Activated CD4-positive, alpha-beta memory T cell treated with anti-CD3 and anti-CD28 coated beads for 36 hours (primary cell): ENCODE results near the gene EXOC2. TPM values are rescaled to one million over a fixed set of nuclear protein-coding genes. Genes with fewer than 3 reads are reported as not detected.

Source experiments
- CTCF ChIA-PET: fragments of 350-600 bp; sonication (Branson Sonifier 250); formaldehyde crosslinking; loops from one replicate; lab custom pipeline; 2021; ENCODE audit warnings: antibody characterized with exemption, inconsistent platforms; lab: Charles Lee
- POLR2A ChIA-PET: fragments of 350-600 bp; sonication (Branson Sonifier 250); formaldehyde crosslinking; loops from one replicate; lab custom pipeline; 2021; ENCODE audit warnings: antibody characterized with exemption; lab: Charles Lee
- DNase-seq: peaks from one replicate; pipeline ENCODE4 v3.0.0-alpha.2; 2020
- H3K27ac Mint-ChIP-seq: one replicate; pipeline ENCODE4 v1.8.0; 2021; ENCODE audit warnings: mixed read lengths
- H3K27me3 Mint-ChIP-seq: one replicate; pipeline ENCODE4 v1.8.0; 2021; ENCODE audit warnings: mixed read lengths
- H3K36me3 Mint-ChIP-seq: one replicate; pipeline ENCODE4 v1.8.0; 2021; ENCODE audit warnings: mixed read lengths
- H3K4me1 Mint-ChIP-seq: one replicate; pipeline ENCODE4 v1.8.0; 2021; ENCODE audit warnings: low read depth, mixed read lengths
- H3K4me3 Mint-ChIP-seq: one replicate; pipeline ENCODE4 v1.8.0; 2021; ENCODE audit warnings: mild to moderate bottlenecking, mixed read lengths
- H3K9me3 Mint-ChIP-seq: one replicate; pipeline ENCODE4 v1.8.0; 2021; ENCODE audit warnings: mixed read lengths
- intact Hi-C: fragments of 100-400 bp; cut with micrococcal nuclease; formaldehyde crosslinking; loops from one replicate; pipeline ENCODE4 v1.15.1; 2023
- total RNA-seq, 2 experiments: library from RNA; stranded (reverse); gene quantifications; one replicate each; pipeline ENCODE4 v1.2.3, GENCODE V29; 2021

EXOC2 gene
- total RNA-seq, 2 experiments from 2014 or later, result 40.5 to 42.3 TPM

DNA sequence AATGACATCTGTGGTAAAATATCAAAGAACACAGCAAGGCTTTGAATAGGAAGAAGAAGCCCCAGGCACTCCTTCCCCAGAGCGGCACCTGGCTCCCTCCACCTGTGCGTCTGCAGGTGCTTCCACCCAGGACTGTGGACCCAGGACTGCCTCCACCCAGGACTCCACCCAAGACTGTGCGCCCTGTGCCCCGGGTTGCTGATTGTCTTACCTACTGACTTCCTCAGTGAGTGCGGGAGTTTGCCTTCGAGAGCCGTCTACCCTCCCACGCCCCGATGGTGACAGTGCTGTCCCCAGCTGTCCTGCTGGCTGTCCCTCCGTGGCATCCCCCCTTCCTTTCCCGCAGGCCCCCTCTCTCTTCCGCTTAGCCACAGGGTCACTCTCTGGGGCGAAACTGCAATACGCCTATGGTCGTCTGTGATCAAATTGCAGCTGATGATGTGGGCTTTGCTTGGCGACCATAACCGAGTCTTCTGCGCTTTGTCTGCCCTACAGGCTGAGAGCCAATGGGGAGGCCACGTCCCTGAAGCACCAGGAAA lies 249.2 kb downstream of the EXOC2 start:
- peak; percentile 9 for DNase-seq
- POLR2A ChIA-PET, result interaction anchor here (3.6 to 4.2 kb wide), 3 partner anchors 40 to 52 kb away, joined by 27 to 38 read pairs (median 38); partner anchors contain the start of gene IRF4
- H3K4me3 Mint-ChIP-seq, result no peak overlapping the region
- CTCF ChIA-PET, result interaction anchor here (1.0 kb wide), 1 partner anchor 36 kb away, joined by 5 read pairs; no protein-coding TSS in a partner anchor
- peaks cover 1% of the 10 kb centered on the region for H3K27me3 Mint-ChIP-seq
- H3K4me1 Mint-ChIP-seq, result peaks cover 50% of the 10 kb centered on the region
- intact Hi-C loops, result no loop called here
- no peaks in the 10 kb centered on the region for H3K9me3 Mint-ChIP-seq
- no peak overlapping the region for H3K27ac Mint-ChIP-seq
- H3K36me3 Mint-ChIP-seq, result peaks cover 4% of the 10 kb centered on the region

- POLR2A ChIA-PET, result interaction anchor here (1.0 kb wide), 1 partner anchor 58 kb away, joined by 3 read pairs; no protein-coding TSS in a partner anchor
- CTCF ChIA-PET, result interaction anchor here (1.0 kb wide), 1 partner anchor 9 kb away, joined by 3 read pairs; no protein-coding TSS in a partner anchor
- no peaks in the 10 kb centered on the region for H3K36me3 Mint-ChIP-seq
- no peak overlapping the region for H3K27ac Mint-ChIP-seq
- H3K27me3 Mint-ChIP-seq, result no peaks in the 10 kb centered on the region
- H3K9me3 Mint-ChIP-seq, result no peaks in the 10 kb centered on the region
- peak; percentile 8 for DNase-seq
- peaks cover 30% of the 10 kb centered on the region for H3K4me1 Mint-ChIP-seq
- intact Hi-C loops, result no loop called here
- H3K4me3 Mint-ChIP-seq, result no peak overlapping the region
Observed at GRCh38 chr6:441126-441920, 251.6 kb downstream of the EXOC2 start.

DNA sequence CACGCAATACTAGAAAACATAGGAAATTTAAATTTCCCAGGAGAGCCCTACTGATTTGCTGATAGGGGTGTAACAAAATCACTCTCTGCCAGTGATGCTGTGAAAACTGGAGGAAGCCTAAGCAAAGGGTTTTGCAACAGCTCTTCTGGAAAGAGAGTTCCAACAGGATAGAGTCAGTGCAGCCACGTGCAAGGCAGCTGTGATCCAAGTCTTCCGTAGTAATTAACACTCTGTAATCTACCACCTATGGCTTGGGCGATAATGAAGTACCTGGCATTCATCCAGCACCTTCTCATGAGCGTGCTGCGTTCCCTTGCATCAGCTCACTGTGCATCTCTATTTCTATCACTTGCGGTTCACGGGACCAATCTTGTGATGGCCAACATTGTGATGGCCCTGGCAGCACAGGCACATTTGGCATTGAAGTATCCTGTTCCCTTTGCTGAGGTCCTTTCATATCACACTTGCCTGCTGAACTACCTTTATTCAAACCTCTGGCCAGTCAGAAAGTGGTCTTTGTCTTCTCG lies 253.2 kb downstream of the EXOC2 start:
- CTCF ChIA-PET, result no interaction called here

DNA sequence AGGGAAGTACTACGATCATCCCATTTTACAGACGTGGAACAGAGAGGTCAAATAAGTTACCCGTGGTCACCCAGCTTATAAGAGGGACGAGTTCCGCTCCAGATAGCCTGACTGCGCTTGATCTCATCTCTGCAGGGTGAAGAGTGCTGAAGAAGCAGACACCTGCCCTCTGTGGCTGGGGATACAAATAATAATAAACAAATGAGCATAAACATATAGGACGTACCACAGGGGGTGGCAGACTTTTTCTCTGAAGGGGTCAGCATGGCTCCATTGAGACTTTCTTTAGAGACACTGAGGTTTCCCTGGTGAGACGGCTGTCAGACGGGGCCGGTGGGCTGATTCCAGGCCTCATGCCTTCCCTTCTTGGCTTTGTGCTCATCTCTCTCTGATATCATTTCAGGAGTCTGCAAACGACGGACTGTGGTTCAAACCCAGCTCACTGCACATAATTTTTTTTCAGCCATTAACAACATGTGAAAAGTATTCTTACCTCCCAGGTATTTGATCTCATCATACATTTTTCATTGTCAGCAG lies 254.2 kb downstream of the EXOC2 start:
- no peaks in the 10 kb centered on the region for H3K9me3 Mint-ChIP-seq
- ChIA-PET CTCF (no interaction called here), POLR2A (no interaction called here)
- H3K4me3 Mint-ChIP-seq, result no peak overlapping the region
- no peaks in the 10 kb centered on the region for H3K27me3 Mint-ChIP-seq
- no peak for DNase-seq
- H3K36me3 Mint-ChIP-seq, result no peaks in the 10 kb centered on the region
- intact Hi-C loops, result no loop called here
- H3K4me1 Mint-ChIP-seq, result peaks cover 24% of the 10 kb centered on the region
- no peak overlapping the region for H3K27ac Mint-ChIP-seq

More for the DNA sequence above, 253.2 kb downstream of the EXOC2 start:
- H3K36me3 Mint-ChIP-seq, result no peaks in the 10 kb centered on the region
- POLR2A ChIA-PET, result no interaction called here
- H3K4me1 Mint-ChIP-seq, result peaks cover 24% of the 10 kb centered on the region
- intact Hi-C loops, result no loop called here
- DNase-seq, result no peak
- no peaks in the 10 kb centered on the region for H3K27me3 Mint-ChIP-seq
- no peak overlapping the region for H3K4me3 Mint-ChIP-seq
- no peak overlapping the region for H3K27ac Mint-ChIP-seq
- no peaks in the 10 kb centered on the region for H3K9me3 Mint-ChIP-seq

GRCh38 chr6:437037-437392 lies 255.9 kb downstream of the EXOC2 start:
- Mint-ChIP-seq H3K4me3 (no peak overlapping the region), H3K36me3 (no peaks in the 10 kb centered on the region), H3K4me1 (peaks cover 37% of the 10 kb centered on the region), H3K27me3 (no peaks in the 10 kb centered on the region), H3K9me3 (no peaks in the 10 kb centered on the region), H3K27ac (no peak overlapping the region)
- CTCF ChIA-PET, result interaction anchor here (1.1 to 1.4 kb wide), 2 partner anchors 9 to 10 kb away, joined by 3 to 6 read pairs; no protein-coding TSS in a partner anchor
- no peak for DNase-seq
- intact Hi-C loops, result no loop called here
- POLR2A ChIA-PET, result interaction anchor here (4.1 kb wide), 1 partner anchor 9 kb away, joined by 51 read pairs; no protein-coding TSS in a partner anchor

- Mint-ChIP-seq H3K4me3 (no peak overlapping the region), H3K4me1 (peaks cover 43% of the 10 kb centered on the region), H3K9me3 (no peaks in the 10 kb centered on the region), H3K27me3 (no peaks in the 10 kb centered on the region), H3K36me3 (no peaks in the 10 kb centered on the region), H3K27ac (no peak overlapping the region)
- ChIA-PET POLR2A (interaction anchor here (4.1 kb wide), 1 partner anchor 9 kb away, joined by 51 read pairs; no protein-coding TSS in a partner anchor), CTCF (interaction anchor here (1.1 to 1.4 kb wide), 2 partner anchors 9 to 10 kb away, joined by 3 to 6 read pairs; no protein-coding TSS in a partner anchor)
- intact Hi-C loops, result no loop called here
- DNase-seq, result no peak
Observed at GRCh38 chr6:436308-437036, 256.5 kb downstream of the EXOC2 start.

DNA sequence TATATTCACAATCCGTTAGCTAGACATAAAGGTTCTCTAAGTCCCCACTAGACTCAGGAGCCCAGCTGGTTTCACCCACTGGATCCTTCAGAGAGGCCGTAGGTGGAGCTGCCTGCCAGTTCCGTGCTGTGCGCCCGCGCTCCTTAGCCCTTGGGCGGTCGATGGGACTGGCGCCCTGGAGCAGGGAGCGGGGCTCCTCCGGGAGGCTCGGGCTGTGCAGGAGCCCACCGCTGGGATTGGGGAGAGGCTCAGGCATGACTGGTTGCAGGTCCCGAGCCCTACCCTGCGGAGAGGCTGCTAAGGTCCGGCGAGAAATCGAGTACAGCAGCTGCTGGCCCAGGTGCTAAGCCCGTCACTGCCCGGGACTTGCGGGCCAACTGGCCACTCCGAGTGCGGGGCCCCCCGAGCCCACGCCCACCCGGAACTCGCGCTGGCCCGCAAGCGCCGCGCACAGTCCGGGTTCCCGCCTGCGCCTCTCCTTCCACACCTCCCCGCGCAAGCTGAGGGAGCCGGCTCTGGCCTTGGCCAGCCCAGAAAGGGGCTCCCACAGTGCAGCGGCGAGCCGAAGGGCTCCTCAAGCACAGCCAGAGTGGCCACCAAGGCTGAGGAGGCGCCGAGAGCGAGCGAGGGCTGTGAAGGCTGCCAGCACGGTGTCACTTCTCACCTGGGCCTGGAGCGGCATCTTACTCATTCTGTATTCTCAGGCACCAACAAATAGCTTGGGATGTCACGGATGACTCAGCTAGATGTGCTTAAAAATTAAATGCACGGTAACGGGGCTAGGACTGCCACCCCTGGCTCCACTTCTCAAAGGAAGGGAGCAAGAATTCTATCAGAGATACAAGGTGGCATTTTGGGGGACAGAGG lies 257.3 kb downstream of the EXOC2 start:
- no peaks in the 10 kb centered on the region for H3K27me3 Mint-ChIP-seq

More for the DNA sequence above, 257.3 kb downstream of the EXOC2 start:
- intact Hi-C loops, result no loop called here
- POLR2A ChIA-PET, result interaction anchor here (0.9 to 4.1 kb wide), 9 partner anchors 10 to 113 kb away, joined by 3 to 51 read pairs (median 5); partner anchors contain the start of gene IRF4
- H3K4me3 Mint-ChIP-seq, result no peak overlapping the region
- CTCF ChIA-PET, result interaction anchor here (0.6 to 1.4 kb wide), 6 partner anchors 8 to 46 kb away, joined by 3 to 6 read pairs (median 4); no protein-coding TSS in a partner anchor
- H3K27ac Mint-ChIP-seq, result peak overlapping the region; percentile 86
- H3K4me1 Mint-ChIP-seq, result peaks cover 50% of the 10 kb centered on the region
- no peak for DNase-seq
- no peaks in the 10 kb centered on the region for H3K9me3 Mint-ChIP-seq
- no peaks in the 10 kb centered on the region for H3K36me3 Mint-ChIP-seq

Other genes with a start within 250 kb of the EXOC2 start
- gene HUS1B, start 36.0 kb downstream of the EXOC2 start, total RNA-seq, result 1 to 10 TPM; 1.1 to 1.5 TPM